Neural cell (in vitro differentiated cells): Measurements from ENCODE around the gene ZNF618.

ENCODE experiments used
- RAD21 ChIP-seq: fragments of 450-650 bp; conservative IDR thresholded peaks from 2 replicates; pipeline ENCODE4 v1.6.1; 2014; ENCODE audit warnings: antibody characterized with exemption, mild to moderate bottlenecking, moderate library complexity
- TAF1 ChIP-seq: IDR thresholded peaks from 2 replicates; pipeline ENCODE4 v1.6.1; 2012; ENCODE audit warnings: low read depth

GRCh38 chr9:114097613-114098020 is 221.5 kb downstream of the ZNF618 start:
- TF ChIP-seq TAF1 (no peak), RAD21 (no peak)
